ENCODE results near the gene NTNG1. TPM values are rescaled to one million over a fixed set of nuclear protein-coding genes. Genes with fewer than 3 reads are reported as not detected.

Gene NTNG1
- total and polyA plus RNA-seq, 11 donors = 4.6 TPM; not detected in 10

DNA sequence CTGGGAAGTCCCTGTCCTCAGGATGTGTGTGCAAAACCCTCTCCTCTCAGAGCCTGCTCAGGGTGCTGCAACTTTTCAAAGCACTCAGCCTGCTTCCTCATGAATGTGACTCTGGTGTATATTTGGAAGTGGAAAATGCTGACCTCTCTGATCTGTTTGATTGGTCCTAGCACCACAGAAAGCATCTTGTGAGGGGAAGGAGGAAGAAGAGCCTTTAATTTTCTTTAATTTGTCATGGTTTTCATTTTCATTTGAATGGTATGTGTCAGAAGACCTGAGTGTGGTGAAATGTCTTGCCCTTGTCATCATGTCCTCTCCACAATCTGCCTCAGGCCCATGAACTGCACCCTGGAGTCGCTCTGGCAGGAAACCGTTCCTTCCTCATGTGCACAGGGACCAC, 383.5 kb downstream of the NTNG1 start:
- intact Hi-C loops (cut with DNase I) = loop anchor here in 1 of 10 donors (10.0 kb wide), 1 partner anchor 250 kb away; no protein-coding TSS in a partner anchor
- Histone ChIP-seq H3K27ac (no peak overlapping the region), H3K4me3 (no peak overlapping the region), H3K36me3 (no peaks in the 10 kb centered on the region), H3K27me3 (no peaks in the 10 kb centered on the region), H3K9me3 (no peaks in the 10 kb centered on the region), H3K4me1 (no peaks in the 10 kb centered on the region)
- TF ChIP-seq POLR2A (IDR thresholded peaks at IDR 0.05) = no peak
- TF ChIP-seq, protein P1, sequence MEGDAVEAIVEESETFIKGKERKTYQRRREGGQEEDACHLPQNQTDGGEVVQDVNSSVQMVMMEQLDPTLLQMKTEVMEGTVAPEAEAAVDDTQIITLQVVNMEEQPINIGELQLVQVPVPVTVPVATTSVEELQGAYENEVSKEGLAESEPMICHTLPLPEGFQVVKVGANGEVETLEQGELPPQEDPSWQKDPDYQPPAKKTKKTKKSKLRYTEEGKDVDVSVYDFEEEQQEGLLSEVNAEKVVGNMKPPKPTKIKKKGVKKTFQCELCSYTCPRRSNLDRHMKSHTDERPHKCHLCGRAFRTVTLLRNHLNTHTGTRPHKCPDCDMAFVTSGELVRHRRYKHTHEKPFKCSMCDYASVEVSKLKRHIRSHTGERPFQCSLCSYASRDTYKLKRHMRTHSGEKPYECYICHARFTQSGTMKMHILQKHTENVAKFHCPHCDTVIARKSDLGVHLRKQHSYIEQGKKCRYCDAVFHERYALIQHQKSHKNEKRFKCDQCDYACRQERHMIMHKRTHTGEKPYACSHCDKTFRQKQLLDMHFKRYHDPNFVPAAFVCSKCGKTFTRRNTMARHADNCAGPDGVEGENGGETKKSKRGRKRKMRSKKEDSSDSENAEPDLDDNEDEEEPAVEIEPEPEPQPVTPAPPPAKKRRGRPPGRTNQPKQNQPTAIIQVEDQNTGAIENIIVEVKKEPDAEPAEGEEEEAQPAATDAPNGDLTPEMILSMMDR (IDR thresholded peaks at IDR 0.05) = no peak
- DNase-seq (no peak), ATAC-seq (no peak)
- WGBS, 4 donors = 54 to 70% (median 61%) methylated on average over 2 of the region's 2 CpGs

DNA sequence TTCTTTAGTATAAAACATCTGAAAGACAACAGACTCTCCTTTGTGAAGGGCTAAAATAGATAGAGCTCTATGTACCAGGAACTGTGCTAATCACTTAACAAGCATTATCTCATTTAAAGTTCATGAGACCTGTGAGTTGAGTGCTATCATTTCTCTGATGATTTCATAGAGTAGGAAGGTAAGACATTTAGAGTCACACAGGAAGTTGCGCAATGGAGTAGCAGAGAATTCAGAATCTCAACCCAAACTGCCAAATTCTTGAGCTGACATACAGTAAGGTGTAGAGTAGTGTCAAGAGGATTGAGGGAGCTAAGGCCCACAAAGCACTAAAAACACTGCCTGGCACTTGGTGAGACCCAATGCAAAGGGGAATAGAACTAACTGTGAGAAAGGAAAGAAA, 384.3 kb downstream of the NTNG1 start:
- H3K27ac ChIP-seq = no peak overlapping the region
- 95 to 100% (median 97%) methylated on average over 1 of the region's 1 CpG for WGBS, 4 donors
- DNase-seq (no peak), ATAC-seq (no peak)
- no peak for TF ChIP-seq POLR2A (IDR thresholded peaks at IDR 0.05)
- TF ChIP-seq, protein P1 (IDR thresholded peaks at IDR 0.05) = no peak
- H3K4me3 ChIP-seq = no peak overlapping the region
- H3K4me1 ChIP-seq = no peaks in the 10 kb centered on the region
- no peaks in the 10 kb centered on the region for H3K27me3 ChIP-seq
- H3K9me3 ChIP-seq = no peaks in the 10 kb centered on the region
- no peaks in the 10 kb centered on the region for H3K36me3 ChIP-seq
- intact Hi-C loops (cut with DNase I) = loop anchor here in 2 of 10 donors (5.0 to 10.0 kb wide), 2 partner anchors 248 to 250 kb away; no protein-coding TSS in a partner anchor

DNA sequence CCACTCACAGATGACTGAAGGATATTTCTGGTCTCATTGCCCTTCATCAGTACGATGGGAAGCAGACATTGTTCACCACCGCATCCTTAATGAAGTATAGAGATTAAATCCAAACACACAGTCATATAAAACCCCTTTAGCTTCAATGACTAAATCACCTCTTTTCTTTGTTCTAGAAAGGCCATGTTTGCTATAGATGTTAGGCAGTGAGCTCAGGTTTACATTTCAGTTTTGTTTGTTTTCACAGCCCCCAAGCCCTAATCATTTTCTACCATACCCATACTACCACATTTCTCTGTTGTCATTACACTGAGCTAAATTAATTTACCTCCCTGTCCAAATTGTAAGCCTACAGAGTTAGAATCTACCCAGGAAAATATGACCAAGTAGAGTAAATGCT, 385.1 kb downstream of the NTNG1 start:
- H3K36me3 ChIP-seq = no peaks in the 10 kb centered on the region
- WGBS, 4 donors = 86 to 94% (median 90%) methylated on average over 2 of the region's 2 CpGs
- intact Hi-C loops (cut with DNase I) = loop anchor here in 2 of 10 donors (5.0 to 10.0 kb wide), 2 partner anchors 249 to 251 kb away; no protein-coding TSS in a partner anchor
- no peak for ATAC-seq
- TF ChIP-seq, protein P1 (IDR thresholded peaks at IDR 0.05) = no peak
- no peak for TF ChIP-seq POLR2A (IDR thresholded peaks at IDR 0.05)
- no peak for DNase-seq
- H3K9me3 ChIP-seq = no peaks in the 10 kb centered on the region
- no peak overlapping the region for H3K27ac ChIP-seq
- no peak overlapping the region for H3K4me3 ChIP-seq
- H3K27me3 ChIP-seq = no peaks in the 10 kb centered on the region
- H3K4me1 ChIP-seq = no peaks in the 10 kb centered on the region

DNA sequence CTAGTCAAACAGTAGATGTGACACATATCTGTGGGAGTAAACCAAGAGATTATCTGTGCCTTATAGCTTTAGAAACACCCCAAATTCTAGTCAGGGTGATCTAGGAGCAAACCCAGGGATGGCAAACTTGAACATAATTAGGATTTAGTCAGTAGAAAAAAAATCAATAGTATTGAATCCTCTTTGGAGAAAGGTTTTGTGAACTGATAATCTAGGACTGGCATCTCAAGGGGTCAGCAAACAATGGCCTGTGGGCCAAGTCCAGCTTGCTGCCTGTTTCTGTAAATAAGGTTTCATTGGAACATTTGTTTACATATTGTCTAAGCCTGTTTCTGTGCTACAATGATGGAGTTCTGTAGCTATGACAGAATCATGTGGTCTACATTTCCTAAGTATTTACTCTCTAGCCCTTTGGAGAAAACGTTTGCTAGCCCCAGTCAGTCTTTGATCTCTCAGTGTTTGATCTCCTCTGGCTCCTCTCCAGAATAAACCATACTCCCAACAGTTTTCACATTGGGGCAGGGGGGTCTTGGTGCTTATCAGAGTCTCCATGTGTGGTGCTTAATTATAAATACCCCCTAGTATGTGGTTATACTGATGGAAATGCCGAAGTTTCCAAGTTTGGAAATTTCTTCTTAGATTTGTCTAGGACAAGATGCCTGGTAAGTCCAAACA, 385.8 kb downstream of the NTNG1 start:
- Histone ChIP-seq H3K27ac (no peak overlapping the region), H3K4me3 (no peak overlapping the region), H3K9me3 (no peaks in the 10 kb centered on the region), H3K36me3 (no peaks in the 10 kb centered on the region), H3K27me3 (no peaks in the 10 kb centered on the region), H3K4me1 (no peaks in the 10 kb centered on the region)
- DNase-seq (no peak), ATAC-seq (no peak)
- TF ChIP-seq, protein P1 (IDR thresholded peaks at IDR 0.05) = no peak
- TF ChIP-seq POLR2A (IDR thresholded peaks at IDR 0.05) = no peak
- intact Hi-C loops (cut with DNase I) = loop anchor here in 2 of 10 donors (5.0 to 10.0 kb wide), 2 partner anchors 249 to 252 kb away; no protein-coding TSS in a partner anchor
- WGBS, 4 donors = 34 to 38% (median 36%) methylated on average over 2 of the region's 2 CpGs
